K562 (cell line): ENCODE data around the gene CCDC159. TPM values are rescaled to one million over a fixed set of nuclear protein-coding genes. Genes with fewer than 3 reads are reported as not detected.

Source experiments
- ATF1 ChIP-seq, 2 experiments: fragments of 450-650 bp in 1 of 2; IDR thresholded peaks; 2 replicates each; pipeline ENCODE4 v1.6.1; 2016; ENCODE audit warnings: missing compliant biosample characterization in 1 of 2, missing genetic modification characterization in 1 of 2
- ATF2 ChIP-seq: sonication (generic); formaldehyde crosslinking; IDR thresholded peaks from 2 replicates; pipeline ENCODE4 v1.8.1; 2022; ENCODE audit warnings: missing genetic modification reagents
- JUND ChIP-seq, 2 experiments: IDR thresholded peaks; 2 replicates in 1 of 2; 3 replicates in 1 of 2; pipeline ENCODE4 v1.6.1; 2011; ENCODE audit warnings: borderline replicate concordance in 2 of 2, low read depth in 2 of 2, low read length in 2 of 2, improper control_type of control experiment in 1 of 2, missing biosample characterization in 1 of 2, missing genetic modification characterization in 1 of 2, missing genetic modification reagents in 1 of 2
- NFE2 ChIP-seq: IDR thresholded peaks from 2 replicates; pipeline ENCODE4 v1.6.1; 2014; ENCODE audit warnings: antibody characterized with exemption, low read depth
- NRF1 ChIP-seq, 2 experiments: fragments of 450-650 bp; IDR thresholded peaks in 1 of 2; conservative IDR thresholded peaks in 1 of 2; 2 replicates each; pipeline ENCODE4 v1.6.1; 2014; ENCODE audit warnings: mild to moderate bottlenecking in 2 of 2
- SREBF1 ChIP-seq: fragments of 150-350 bp; IDR thresholded peaks from 2 replicates; pipeline ENCODE4 v1.6.1; 2014; ENCODE audit warnings: antibody characterized with exemption, low read depth, low read length, borderline replicate concordance
- SRSF7 ChIP-seq: fragments of 200-400 bp; formaldehyde crosslinking; optimal IDR thresholded peaks from 2 replicates; pipeline ENCODE3; 2017; ENCODE audit warnings: mild to moderate bottlenecking, low read depth, low read length
- TARDBP ChIP-seq: fragments of 450-650 bp; IDR thresholded peaks from 2 replicates; pipeline ENCODE4 v1.6.1; 2016
- TCF15 ChIP-seq: fragments of 250-450 bp; sonication (Bioruptor Pico); IDR thresholded peaks from 2 replicates; pipeline ENCODE4 v1.8.0; 2022; ENCODE audit warnings: moderate library complexity, mild to moderate bottlenecking, inconsistent platforms
- TEAD1 ChIP-seq, 2 experiments: fragments of 450-650 bp in 1 of 2; sonication (generic) in 1 of 2; formaldehyde crosslinking; IDR thresholded peaks; 2 replicates each; pipeline versions ENCODE4 v1.4.0 to v1.8.0; 2020 to 2022; ENCODE audit warnings: mild to moderate bottlenecking in 2 of 2, missing genetic modification reagents in 1 of 2
- ZBTB40 ChIP-seq, 2 experiments: fragments of 450-650 bp in 1 of 2; sonication (generic) in 1 of 2; formaldehyde crosslinking in 1 of 2; IDR thresholded peaks; 2 replicates each; pipeline versions ENCODE4 v1.7.1 to v1.9.0; 2016 to 2022; ENCODE audit warnings: inconsistent platforms in 1 of 2, mild to moderate bottlenecking in 1 of 2, missing genetic modification reagents in 1 of 2
- ZNF717 ChIP-seq: fragments of 250-450 bp; sonication (Bioruptor Pico); IDR thresholded peaks from 2 replicates; pipeline ENCODE4 v1.5.0; 2021
- polyA plus RNA-seq, 8 experiments: library from polyadenylated mRNA; depleted of rRNA in 4 of 8; stranded (reverse) in 5 of 8; unstranded in 3 of 8; fragments of >200 nt; fragmentation: Nextera tagmentation in 2 of 8; fragmentation: Illumina TruSeq in 1 of 8; extraction: Ambion mirVana in 2 of 8; extraction: Trizol in 1 of 8; gene quantifications; 2 replicates each; pipeline versions ENCODE4 v1.2.1 to v1.2.3, GENCODE V29; 2011 to 2014; ENCODE audit warnings: inconsistent platforms in 1 of 8, missing spikeins in 1 of 8
- total RNA-seq, 7 experiments: library from RNA; depleted of rRNA in 6 of 7; stranded (reverse); fragments of >200 nt in 6 of 7; fragmentation: Illumina TruSeq in 2 of 7; extraction: Trizol in 2 of 7; gene quantifications; 2 replicates each; pipeline versions ENCODE4 v1.2.1 to v1.2.3, GENCODE V29; 2011 to 2021; ENCODE audit warnings: low replicate concordance in 1 of 7

CCDC159 gene
- total and polyA plus RNA-seq, 9 of the 15 experiments (the other 6 are each of a cell fraction or from before 2014, with no cell fraction given): 0.68 to 10.1 (median 4.7) TPM

GRCh38 chr19:11382898-11383705 lies 36.8 kb downstream of the CCDC159 start (continued):
- TF ChIP-seq SRSF7 (no peak), ZNF717 (CRISPR knock-in tag) (no peak), TEAD1 (CRISPR knock-in tag; IDR thresholded peaks at IDR 0.05) (peak in 1 of 2 experiments; percentile 88; a peak in 2 of 4 replicates), NFE2 (no peak), TARDBP (no peak), ATF1 (CRISPR knock-in tag; IDR thresholded peaks at IDR 0.05) (no peak), ATF1 (tag; IDR thresholded peaks at IDR 0.05) (peak; percentile 58), TCF15 (CRISPR knock-in tag) (peak; percentile 45; the same call in 1 of the 2 replicates), SREBF1 (no peak), ZBTB40 (IDR thresholded peaks at IDR 0.05) (0 out of 2 replicates have a peak, but pooled peaks have one; percentile 12), ZBTB40 (CRISPR knock-in tag; IDR thresholded peaks at IDR 0.05) (no peak), JUND (IDR thresholded peaks at IDR 0.05; ENCODE audit: borderline replicate concordance, low read depth, low read length) (peak; percentile 50; the same call in 1 of the 2 replicates), JUND (tag; IDR thresholded peaks at IDR 0.05; ENCODE audit: borderline replicate concordance, low read depth, low read length) (no peak; the same call in 2 of the 3 replicates), ATF2 (CRISPR knock-in tag) (no peak), NRF1 (conservative IDR thresholded peaks at IDR 0.05 in 1 of 2, IDR thresholded peaks at IDR 0.05 in 1 of 2) (peak; percentile 41 to 50; a peak in 2 of 4 replicates)
